Peyer's patch (tissue), 4 donors: ENCODE results near the gene ZC3H10. TPM values are rescaled to one million over a fixed set of nuclear protein-coding genes. Genes with fewer than 3 reads are reported as not detected.

Experiments used
- DNase-seq, 3 donors: peaks; one replicate each; pipeline ENCODE4 v3.0.0-alpha.2; 2017 to 2019
- H3K27ac ChIP-seq, 4 donors: fragments of 200-600 bp; sonication (generic); one replicate each; pipeline ENCODE4 v1.5.1; 2016 to 2019
- H3K27me3 ChIP-seq, 2 donors: fragments of 200-600 bp; sonication (generic); one replicate each; pipeline ENCODE4 v1.5.1; 2019
- H3K36me3 ChIP-seq, 3 donors: fragments of 200-600 bp; sonication (generic); one replicate each; pipeline ENCODE4 v1.5.1; 2016 to 2019
- H3K4me1 ChIP-seq, 4 donors: fragments of 200-600 bp; sonication (generic); one replicate each; pipeline ENCODE4 v1.5.1; 2016 to 2019
- H3K4me3 ChIP-seq, 4 donors: fragments of 200-600 bp; sonication (generic); 1 replicate in 3 of 4; 2 replicates in 1 of 4; pipeline ENCODE4 v1.5.1; 2016 to 2019; ENCODE audit warnings: mild to moderate bottlenecking in 1 of 4
- H3K9me3 ChIP-seq, 4 donors: fragments of 200-600 bp; sonication (generic); one replicate each; pipeline ENCODE4 v1.5.1; 2016 to 2019; ENCODE audit warnings: mild to moderate bottlenecking in 1 of 4
- CTCF ChIP-seq, 6 experiments: fragments of 450-650 bp in 4 of 6; fragments of 200-600 bp in 2 of 6; sonication (generic) in 1 of 6; IDR thresholded peaks; one replicate each; pipeline ENCODE4 v1.5.1; 2017 to 2019; ENCODE audit warnings: antibody characterized with exemption in 6 of 6, mild to moderate bottlenecking in 3 of 6, moderate library complexity in 1 of 6
- POLR2A ChIP-seq, 2 donors: fragments of 450-650 bp; IDR thresholded peaks; one replicate each; pipeline ENCODE4 v1.5.1; 2017; ENCODE audit warnings: antibody characterized with exemption in 2 of 2, mild to moderate bottlenecking in 2 of 2, moderate library complexity in 2 of 2
- total RNA-seq, 4 donors: library from RNA; depleted of rRNA; stranded (reverse); fragments of >200 nt; gene quantifications; one replicate each; pipeline ENCODE4 v1.1.0, GENCODE V29; 2016

ZC3H10 gene
- total RNA-seq, 4 donors from 2014 or later: 2.0 to 5.5 (median 3.8) TPM

GRCh38 chr12:56157201-56158028 is 39.3 kb downstream of the ZC3H10 start:
- Histone ChIP-seq H3K36me3 (peaks cover 0 to 30% (median 0%) of the 10 kb centered on the region in 3 donors), H3K27ac (peak overlapping the region; percentile 91 to 100 (median 97)), H3K9me3 (no peaks in the 10 kb centered on the region), H3K4me3 (peak overlapping the region; percentile 62 to 96 (median 80)), H3K4me1 (peaks cover 4 to 49% (median 24%) of the 10 kb centered on the region in 4 donors), H3K27me3 (no peaks in the 10 kb centered on the region)
- peak; percentile 71 to 87 (median 82) for DNase-seq
- TF ChIP-seq POLR2A (IDR thresholded peaks at IDR 0.05) (peak; percentile 33 to 50), CTCF (IDR thresholded peaks at IDR 0.05) (peak; percentile 58 to 79 (median 64))

DNA sequence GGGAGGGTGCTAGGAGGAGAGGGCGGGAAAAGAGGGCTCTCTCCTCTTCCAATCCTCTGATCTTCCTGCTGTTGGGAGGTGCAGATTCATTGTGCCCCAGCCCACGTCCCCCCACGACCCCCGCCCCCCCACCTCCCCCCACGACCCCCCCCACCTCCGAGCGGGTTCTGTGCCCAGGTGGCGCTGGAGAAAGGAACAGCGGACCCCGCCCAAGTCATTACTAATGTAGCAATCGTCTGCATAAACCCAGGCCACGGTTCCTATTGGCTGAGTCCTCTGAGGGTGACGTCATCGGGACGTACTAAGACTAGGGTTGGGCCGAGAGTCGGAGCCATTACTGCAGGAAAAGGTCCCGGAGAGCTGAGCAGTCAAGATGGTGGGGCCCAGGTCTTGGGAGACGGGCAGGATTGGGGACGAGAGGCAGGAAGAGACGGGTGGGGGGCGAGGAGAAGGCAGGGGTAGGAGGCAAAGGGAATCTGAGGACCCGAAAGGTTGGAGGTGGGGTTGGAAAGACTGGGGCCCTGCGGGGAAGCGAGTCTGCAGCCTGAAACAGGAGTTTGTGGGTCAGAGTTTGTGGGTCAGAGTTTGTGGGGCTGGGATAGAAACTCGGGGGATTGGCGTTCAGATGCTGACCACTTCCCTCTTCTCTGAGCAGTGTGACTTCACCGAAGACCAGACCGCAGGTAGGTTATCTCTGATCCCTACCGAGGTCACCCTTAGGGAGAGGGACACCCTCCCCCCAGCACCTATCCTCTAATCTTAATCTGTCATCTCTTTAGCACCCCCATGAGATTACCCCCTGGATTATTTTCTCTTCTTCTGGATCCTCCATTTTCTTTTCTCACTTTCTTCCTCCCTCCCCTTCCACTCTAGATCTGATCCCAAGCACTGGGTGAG is 40.2 kb downstream of the ZC3H10 start, which contains the start of gene MYL6:
Gene MYL6 (plus strand): TSS at position 331 of the 897 bp plus-strand sequence. CDS start 43 bp downstream, at position 374.
- Histone ChIP-seq H3K36me3 (peaks cover 0 to 39% (median 0%) of the 10 kb centered on the region in 3 donors), H3K27ac (peak within 1 kb of the TSS; percentile 91 to 100 (median 97)), H3K27me3 (no peaks in the 10 kb centered on the region), H3K4me1 (peaks cover 4 to 43% (median 19%) of the 10 kb centered on the region in 4 donors), H3K4me3 (peak within 1 kb of the TSS; percentile 62 to 96 (median 80)), H3K9me3 (no peaks in the 10 kb centered on the region)
- DNase-seq: peak; percentile 91 to 99 (median 99)
- TF ChIP-seq POLR2A (IDR thresholded peaks at IDR 0.05) (peak; percentile 99), CTCF (IDR thresholded peaks at IDR 0.05) (peak in 1 of 6 experiments; percentile 3)

GRCh38 chr12:56158926-56159461 is 40.9 kb downstream of the ZC3H10 start:
- DNase-seq: peak; percentile 71 to 89 (median 79)
- Histone ChIP-seq H3K4me3 (peak overlapping the region; percentile 62 to 96 (median 80)), H3K27me3 (no peaks in the 10 kb centered on the region), H3K4me1 (peaks cover 4 to 41% (median 19%) of the 10 kb centered on the region in 4 donors), H3K9me3 (no peaks in the 10 kb centered on the region), H3K36me3 (peaks cover 0 to 46% (median 0%) of the 10 kb centered on the region in 3 donors), H3K27ac (peak overlapping the region; percentile 91 to 100 (median 97))
- TF ChIP-seq POLR2A (IDR thresholded peaks at IDR 0.05): peak; percentile 61 to 74
- no peak for TF ChIP-seq CTCF (IDR thresholded peaks at IDR 0.05)

GRCh38 chr12:56159482-56160192 is 41.6 kb downstream of the ZC3H10 start:
- no peak for DNase-seq
- TF ChIP-seq POLR2A (IDR thresholded peaks at IDR 0.05) (no peak), CTCF (IDR thresholded peaks at IDR 0.05) (no peak)
- H3K36me3 ChIP-seq: peaks cover 0 to 52% (median 0%) of the 10 kb centered on the region in 3 donors
- peak overlapping the region; percentile 62 to 96 (median 80) for H3K4me3 ChIP-seq
- no peaks in the 10 kb centered on the region for H3K27me3 ChIP-seq
- H3K9me3 ChIP-seq: no peaks in the 10 kb centered on the region
- H3K4me1 ChIP-seq: peaks cover 4 to 41% (median 19%) of the 10 kb centered on the region in 4 donors
- peak overlapping the region; percentile 91 to 100 (median 97) for H3K27ac ChIP-seq
